ENCODE measurements around the gene AOPEP. TPM values are rescaled to one million over a fixed set of nuclear protein-coding genes. Genes with fewer than 3 reads are reported as not detected.

Gene AOPEP
- total RNA-seq, 1 donor from 2014 or later, result 16.6 TPM

DNA sequence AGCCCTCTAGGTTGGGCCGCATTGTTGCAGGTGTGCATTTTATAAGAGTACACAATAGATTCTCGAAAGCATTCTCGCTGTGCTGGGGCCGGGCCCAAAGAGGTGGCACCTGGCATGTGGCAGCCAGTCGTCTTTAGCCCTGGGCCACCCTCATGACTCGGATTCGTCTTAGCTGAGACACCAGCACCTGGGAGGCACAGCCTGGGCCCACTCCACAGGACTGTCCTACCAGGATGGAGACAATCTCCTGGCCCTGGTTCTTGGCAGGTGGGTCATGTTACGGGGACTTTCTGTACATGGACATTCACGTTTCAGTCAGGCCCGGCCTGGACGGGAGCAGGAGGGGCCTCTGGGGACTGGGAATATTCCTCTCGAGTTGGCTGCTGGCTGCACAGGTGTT, 378.5 kb downstream of the AOPEP start:
- DNase-seq (ENCODE audit: low spot score), result no peak
- Mint-ChIP-seq H3K4me1 (peaks cover 30% of the 10 kb centered on the region), H3K27me3 (ENCODE audit: insufficient read depth, low read depth) (peaks cover 6% of the 10 kb centered on the region), H3K4me3 (no peak overlapping the region), H3K36me3 (peaks cover 17% of the 10 kb centered on the region), H3K9me3 (no peaks in the 10 kb centered on the region), H3K27ac (no peak overlapping the region)
- no peaks in the 10 kb centered on the region for H3K79me2 ChIP-seq (ENCODE audit: low read depth)
- no peaks in the 10 kb centered on the region for H3F3A ChIP-seq (ENCODE audit: low read depth)
- H3K9me3 ChIP-seq (ENCODE audit: low read depth), result no peaks in the 10 kb centered on the region
- no peak overlapping the region for H3K4me2 ChIP-seq
- no peak overlapping the region for H3K27ac ChIP-seq
- H3K36me3 ChIP-seq, result no peaks in the 10 kb centered on the region
- no peaks in the 10 kb centered on the region for H3K27me3 ChIP-seq
- TF ChIP-seq EZH2phosphoT487 (IDR thresholded peaks at IDR 0.05), result no peak
- no peak for TF ChIP-seq EZH2 (IDR thresholded peaks at IDR 0.05)
- TF ChIP-seq, protein P1, sequence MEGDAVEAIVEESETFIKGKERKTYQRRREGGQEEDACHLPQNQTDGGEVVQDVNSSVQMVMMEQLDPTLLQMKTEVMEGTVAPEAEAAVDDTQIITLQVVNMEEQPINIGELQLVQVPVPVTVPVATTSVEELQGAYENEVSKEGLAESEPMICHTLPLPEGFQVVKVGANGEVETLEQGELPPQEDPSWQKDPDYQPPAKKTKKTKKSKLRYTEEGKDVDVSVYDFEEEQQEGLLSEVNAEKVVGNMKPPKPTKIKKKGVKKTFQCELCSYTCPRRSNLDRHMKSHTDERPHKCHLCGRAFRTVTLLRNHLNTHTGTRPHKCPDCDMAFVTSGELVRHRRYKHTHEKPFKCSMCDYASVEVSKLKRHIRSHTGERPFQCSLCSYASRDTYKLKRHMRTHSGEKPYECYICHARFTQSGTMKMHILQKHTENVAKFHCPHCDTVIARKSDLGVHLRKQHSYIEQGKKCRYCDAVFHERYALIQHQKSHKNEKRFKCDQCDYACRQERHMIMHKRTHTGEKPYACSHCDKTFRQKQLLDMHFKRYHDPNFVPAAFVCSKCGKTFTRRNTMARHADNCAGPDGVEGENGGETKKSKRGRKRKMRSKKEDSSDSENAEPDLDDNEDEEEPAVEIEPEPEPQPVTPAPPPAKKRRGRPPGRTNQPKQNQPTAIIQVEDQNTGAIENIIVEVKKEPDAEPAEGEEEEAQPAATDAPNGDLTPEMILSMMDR (IDR thresholded peaks at IDR 0.05), result no peak
- H4K20me1 ChIP-seq (ENCODE audit: low read depth), result no peaks in the 10 kb centered on the region
- H3K4me1 ChIP-seq, result peaks cover 5% of the 10 kb centered on the region
- no peak overlapping the region for H2AFZ ChIP-seq (replicated peaks)
- H3K4me3 ChIP-seq, result no peak overlapping the region
- no peak overlapping the region for H3K9ac ChIP-seq

DNA sequence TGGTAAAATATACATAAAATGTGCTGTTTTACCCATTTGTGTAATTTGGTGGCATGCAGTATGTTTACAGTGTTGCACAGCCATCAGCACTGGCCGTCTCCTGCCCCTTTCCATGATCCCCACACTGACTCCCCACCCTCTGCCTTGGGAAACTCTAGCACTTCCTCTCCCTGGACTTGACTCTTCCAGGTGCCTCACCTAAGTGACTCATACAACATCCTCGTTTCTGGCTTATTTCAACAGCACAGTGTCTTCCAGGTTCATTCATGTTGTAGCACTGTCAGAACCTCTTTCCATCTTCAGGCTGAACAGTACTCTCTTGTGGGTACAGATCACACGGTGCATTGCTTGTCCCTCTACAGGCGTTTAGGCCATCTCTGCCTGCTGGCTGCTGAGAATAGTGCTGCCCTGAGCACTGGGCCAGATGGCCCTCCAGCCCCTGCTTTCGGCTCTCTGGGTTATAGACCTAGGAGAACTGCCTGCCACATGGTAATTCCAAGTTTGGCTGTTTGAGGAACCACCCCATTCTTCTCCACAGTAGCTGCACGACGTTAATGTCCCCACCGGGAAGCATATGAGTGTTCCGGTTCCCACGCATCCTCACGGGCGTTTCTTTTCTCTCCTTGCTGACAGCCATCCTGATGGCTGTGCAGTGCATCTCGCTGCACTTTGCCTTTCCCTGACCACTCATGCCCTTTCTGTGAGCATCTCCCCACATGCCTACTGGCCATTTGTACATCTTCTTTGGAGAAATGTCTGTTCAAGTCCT, 379.2 kb downstream of the AOPEP start:
- no peaks in the 10 kb centered on the region for H3K27me3 ChIP-seq
- H3K4me3 ChIP-seq, result no peak overlapping the region
- H2AFZ ChIP-seq (replicated peaks), result no peak overlapping the region
- H3K4me1 ChIP-seq, result peaks cover 5% of the 10 kb centered on the region
- H3K9ac ChIP-seq, result no peak overlapping the region
- H3K9me3 ChIP-seq (ENCODE audit: low read depth), result no peaks in the 10 kb centered on the region
- H3K9me3 Mint-ChIP-seq, result no peaks in the 10 kb centered on the region
- no peak overlapping the region for H3K27ac Mint-ChIP-seq
- TF ChIP-seq EZH2phosphoT487 (IDR thresholded peaks at IDR 0.05) (no peak), EZH2 (IDR thresholded peaks at IDR 0.05) (no peak)
- TF ChIP-seq, protein P1 (IDR thresholded peaks at IDR 0.05), result no peak
- H3K4me2 ChIP-seq, result no peak overlapping the region
- no peak overlapping the region for H3K4me3 Mint-ChIP-seq
- no peaks in the 10 kb centered on the region for H3K79me2 ChIP-seq (ENCODE audit: low read depth)
- no peak overlapping the region for H3K27ac ChIP-seq
- H3K27me3 Mint-ChIP-seq (ENCODE audit: insufficient read depth, low read depth), result peaks cover 6% of the 10 kb centered on the region
- no peaks in the 10 kb centered on the region for H4K20me1 ChIP-seq (ENCODE audit: low read depth)
- no peak for DNase-seq (ENCODE audit: low spot score)
- no peaks in the 10 kb centered on the region for H3F3A ChIP-seq (ENCODE audit: low read depth)
- peaks cover 14% of the 10 kb centered on the region for H3K36me3 Mint-ChIP-seq
- peaks cover 30% of the 10 kb centered on the region for H3K4me1 Mint-ChIP-seq
- H3K36me3 ChIP-seq, result no peaks in the 10 kb centered on the region

DNA sequence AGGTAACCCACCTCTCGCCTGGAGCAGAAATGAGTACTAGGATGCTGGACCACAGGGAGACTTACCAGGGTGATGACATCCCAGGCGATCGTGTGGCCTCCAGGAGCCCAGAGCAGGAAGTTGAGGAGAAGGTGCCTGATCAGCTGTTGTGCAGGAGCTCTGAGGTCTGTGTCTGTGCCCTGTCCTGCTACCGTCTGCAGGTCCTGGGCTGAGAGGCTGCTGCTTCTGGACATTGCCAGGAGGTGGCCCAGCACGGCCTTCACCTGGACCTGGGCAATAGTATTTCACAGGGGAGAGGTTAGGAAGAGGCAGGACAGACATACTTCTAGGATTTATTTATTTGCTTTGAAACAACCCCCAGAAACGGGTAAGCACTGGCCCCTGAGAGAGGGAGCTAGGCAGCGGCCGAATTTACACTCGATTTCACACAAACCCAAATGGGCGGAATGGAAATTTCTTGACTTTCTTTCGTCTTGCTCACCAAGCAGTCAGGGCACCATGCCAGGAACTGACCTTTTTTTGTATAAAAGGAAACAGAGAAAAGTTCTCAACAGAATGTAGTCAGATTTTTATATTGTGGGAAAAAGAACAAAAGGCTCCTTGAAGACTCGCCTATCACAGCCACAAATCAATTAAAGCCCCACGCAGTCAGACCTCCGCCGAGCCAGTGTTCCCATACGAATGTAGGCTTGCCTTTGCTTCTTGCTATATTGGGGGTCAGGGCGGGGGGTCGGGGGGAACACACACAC, 380.7 kb downstream of the AOPEP start:
- TF ChIP-seq EZH2 (IDR thresholded peaks at IDR 0.05) (no peak), EZH2phosphoT487 (IDR thresholded peaks at IDR 0.05) (no peak)
- TF ChIP-seq, protein P1 (IDR thresholded peaks at IDR 0.05), result no peak
- no peak overlapping the region for H3K4me3 Mint-ChIP-seq
- no peaks in the 10 kb centered on the region for H4K20me1 ChIP-seq (ENCODE audit: low read depth)
- H3K27ac Mint-ChIP-seq, result peak overlapping the region; percentile 43
- H3F3A ChIP-seq (ENCODE audit: low read depth), result no peaks in the 10 kb centered on the region
- no peaks in the 10 kb centered on the region for H3K9me3 Mint-ChIP-seq
- H3K9ac ChIP-seq, result no peak overlapping the region
- no peak overlapping the region for H3K4me2 ChIP-seq
- H3K4me1 ChIP-seq, result peaks cover 5% of the 10 kb centered on the region
- H3K27me3 Mint-ChIP-seq (ENCODE audit: insufficient read depth, low read depth), result peaks cover 6% of the 10 kb centered on the region
- no peaks in the 10 kb centered on the region for H3K27me3 ChIP-seq
- no peaks in the 10 kb centered on the region for H3K79me2 ChIP-seq (ENCODE audit: low read depth)
- H3K36me3 ChIP-seq, result no peaks in the 10 kb centered on the region
- H3K9me3 ChIP-seq (ENCODE audit: low read depth), result no peaks in the 10 kb centered on the region
- H3K4me1 Mint-ChIP-seq, result peaks cover 22% of the 10 kb centered on the region
- H3K4me3 ChIP-seq, result no peak overlapping the region
- H2AFZ ChIP-seq (replicated peaks), result no peak overlapping the region
- peaks cover 16% of the 10 kb centered on the region for H3K36me3 Mint-ChIP-seq
- no peak overlapping the region for H3K27ac ChIP-seq
- DNase-seq (ENCODE audit: low spot score), result no peak
